ENCODE results near the gene YWHAE. TPM values are rescaled to one million over a fixed set of nuclear protein-coding genes. Genes with fewer than 3 reads are reported as not detected.
A peak's percentile ranks its signal among the peaks of the same experiment; 100 is the strongest.
"Not testable (repeated sequence)": the region's sequence is repeated elsewhere in the genome, so short reads cannot be mapped to it uniquely, and the experiment has no call there.

The YWHAE gene
- total RNA-seq, 1 donor from 2014 or later: 458 TPM

- no peak overlapping the region for H3K27ac Mint-ChIP-seq (ENCODE audit: unreplicated experiment)
- TF ChIP-seq CTCF (IDR thresholded peaks at IDR 0.05): no peak
- H3K4me1 Mint-ChIP-seq (ENCODE audit: unreplicated experiment): peaks cover 21% of the 10 kb centered on the region
- peaks cover 7% of the 10 kb centered on the region for H3K36me3 Mint-ChIP-seq (ENCODE audit: unreplicated experiment)
- H3K27me3 Mint-ChIP-seq (ENCODE audit: unreplicated experiment): no peaks in the 10 kb centered on the region
- no peak for DNase-seq (ENCODE audit: extremely low spot score, unreplicated experiment)
- no peaks in the 10 kb centered on the region for H3K9me3 Mint-ChIP-seq (ENCODE audit: unreplicated experiment)
- H3K4me3 Mint-ChIP-seq (ENCODE audit: unreplicated experiment): no peak overlapping the region
These were observed 13.3 kb upstream of the YWHAE start for GRCh38 chr17:1413281-1413791.

GRCh38 chr17:1412185-1413110 is 12.4 kb upstream of the YWHAE start:
- H3K9me3 Mint-ChIP-seq (ENCODE audit: unreplicated experiment): no peaks in the 10 kb centered on the region
- DNase-seq (ENCODE audit: extremely low spot score, unreplicated experiment): no peak
- H3K4me1 Mint-ChIP-seq (ENCODE audit: unreplicated experiment): peaks cover 21% of the 10 kb centered on the region

GRCh38 chr17:1402262-1402586 is 2.2 kb upstream of the YWHAE start:
- TF ChIP-seq CTCF (IDR thresholded peaks at IDR 0.05): no peak
- no peaks in the 10 kb centered on the region for H3K27me3 Mint-ChIP-seq (ENCODE audit: unreplicated experiment)
- peaks cover 11% of the 10 kb centered on the region for H3K4me1 Mint-ChIP-seq (ENCODE audit: unreplicated experiment)
- peaks cover 2% of the 10 kb centered on the region for H3K36me3 Mint-ChIP-seq (ENCODE audit: unreplicated experiment)
- no peaks in the 10 kb centered on the region for H3K9me3 Mint-ChIP-seq (ENCODE audit: unreplicated experiment)
- H3K27ac Mint-ChIP-seq (ENCODE audit: unreplicated experiment): peak overlapping the region; percentile 18
- no peak overlapping the region for H3K4me3 Mint-ChIP-seq (ENCODE audit: unreplicated experiment)
- no peak for DNase-seq (ENCODE audit: extremely low spot score, unreplicated experiment)

More at GRCh38 chr17:1412185-1413110, 12.4 kb upstream of the YWHAE start:
- no peak overlapping the region for H3K4me3 Mint-ChIP-seq (ENCODE audit: unreplicated experiment)
- TF ChIP-seq CTCF (IDR thresholded peaks at IDR 0.05): no peak
- peaks cover 5% of the 10 kb centered on the region for H3K36me3 Mint-ChIP-seq (ENCODE audit: unreplicated experiment)
- H3K27ac Mint-ChIP-seq (ENCODE audit: unreplicated experiment): no peak overlapping the region
- H3K27me3 Mint-ChIP-seq (ENCODE audit: unreplicated experiment): no peaks in the 10 kb centered on the region

GRCh38 chr17:1398931-1399678 is 917 bp downstream of the YWHAE start:
- DNase-seq (ENCODE audit: extremely low spot score, unreplicated experiment): no peak
- H3K27me3 Mint-ChIP-seq (ENCODE audit: unreplicated experiment): no peaks in the 10 kb centered on the region
- peaks cover 33% of the 10 kb centered on the region for H3K4me1 Mint-ChIP-seq (ENCODE audit: unreplicated experiment)
- peaks cover 2% of the 10 kb centered on the region for H3K36me3 Mint-ChIP-seq (ENCODE audit: unreplicated experiment)
- peak overlapping the region; percentile 99 for H3K27ac Mint-ChIP-seq (ENCODE audit: unreplicated experiment)
- TF ChIP-seq CTCF (IDR thresholded peaks at IDR 0.05): no peak
- H3K4me3 Mint-ChIP-seq (ENCODE audit: unreplicated experiment): peak overlapping the region; percentile 97
- no peaks in the 10 kb centered on the region for H3K9me3 Mint-ChIP-seq (ENCODE audit: unreplicated experiment)

GRCh38 chr17:1398028-1398427 is 2.0 kb downstream of the YWHAE start:
- Mint-ChIP-seq H3K27ac (ENCODE audit: unreplicated experiment) (peak overlapping the region; percentile 99), H3K36me3 (ENCODE audit: unreplicated experiment) (peaks cover 2% of the 10 kb centered on the region), H3K9me3 (ENCODE audit: unreplicated experiment) (no peaks in the 10 kb centered on the region), H3K4me1 (ENCODE audit: unreplicated experiment) (peaks cover 43% of the 10 kb centered on the region), H3K27me3 (ENCODE audit: unreplicated experiment) (no peaks in the 10 kb centered on the region), H3K4me3 (ENCODE audit: unreplicated experiment) (peak overlapping the region; percentile 97)
- DNase-seq (ENCODE audit: extremely low spot score, unreplicated experiment): no peak
- no peak for TF ChIP-seq CTCF (IDR thresholded peaks at IDR 0.05)

GRCh38 chr17:1395876-1396665 is 4.0 kb downstream of the YWHAE start:
- not testable (repeated sequence) for H3K9me3 Mint-ChIP-seq (ENCODE audit: unreplicated experiment); H3K4me3 Mint-ChIP-seq (ENCODE audit: unreplicated experiment); H3K36me3 Mint-ChIP-seq (ENCODE audit: unreplicated experiment); DNase-seq (ENCODE audit: extremely low spot score, unreplicated experiment); H3K27me3 Mint-ChIP-seq (ENCODE audit: unreplicated experiment)
- Mint-ChIP-seq H3K27ac (ENCODE audit: unreplicated experiment) (peak overlapping the region; percentile 47), H3K4me1 (ENCODE audit: unreplicated experiment) (peaks cover 56% of the 10 kb centered on the region)

Measured in osteocyte (in vitro differentiated cells).